SU-DHL-6 (cell line): ENCODE measurements around the gene NASP.

Experiments
- CTCF ChIP-seq: fragments of 200-600 bp; sonication (generic); IDR thresholded peaks from one replicate; pipeline ENCODE4 v1.5.1; 2017; ENCODE audit warnings: antibody characterized with exemption, mild to moderate bottlenecking, low read length, moderate library complexity; ENCODE audit not compliant: insufficient read depth, poor library complexity, severe bottlenecking
- EZH2phosphoT487 ChIP-seq: fragments of 200-600 bp; sonication (generic), shearing (Covaris generic); conservative IDR thresholded peaks from 2 replicates; pipeline ENCODE4 v1.6.1; 2018; ENCODE audit warnings: mild to moderate bottlenecking, antibody characterized with exemption, low read length, moderate library complexity, mixed read lengths

GRCh38 chr1:45589861-45590260 lies 6.0 kb downstream of the NASP start:
- TF ChIP-seq CTCF (no peak), EZH2phosphoT487 (no peak)
